ENCODE data around the gene WWC1. TPM values are rescaled to one million over a fixed set of nuclear protein-coding genes. Genes with fewer than 3 reads are reported as not detected.

The WWC1 gene
- total and polyA plus RNA-seq, 10 of the 15 experiments (the other 5 are each of a cell fraction or from before 2014, with no cell fraction given) = 0.50 to 7.8 (median 2.5) TPM

DNA sequence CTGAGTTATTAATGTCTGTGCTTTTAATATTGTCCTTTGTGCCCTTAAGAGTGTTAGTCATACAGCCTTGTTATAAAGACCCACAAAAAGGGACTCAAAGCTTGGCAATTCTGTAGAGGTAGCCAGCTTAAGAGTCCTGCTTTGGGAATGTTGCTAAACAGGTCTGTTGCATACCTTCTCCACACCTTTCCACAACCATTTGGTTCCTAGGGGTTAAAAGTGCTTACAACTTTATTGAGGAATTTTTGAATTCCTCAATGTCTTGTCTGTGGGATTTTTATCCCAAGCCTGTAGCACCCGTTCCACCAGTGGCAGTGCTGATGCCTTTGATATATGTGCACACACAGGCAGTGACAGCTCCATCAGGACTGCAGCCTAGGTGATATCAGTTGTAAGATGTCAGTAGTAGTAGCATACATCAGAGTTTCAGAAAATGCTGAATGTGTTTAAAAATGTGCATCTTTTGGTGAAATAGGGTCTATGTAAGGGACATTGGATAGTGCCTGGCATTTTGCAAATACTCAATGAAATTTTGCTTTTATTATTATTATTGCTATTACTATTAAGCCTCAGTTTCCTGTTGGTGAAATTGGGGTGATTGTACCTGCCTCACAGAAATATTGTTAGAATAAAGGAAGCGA is 68.5 kb downstream of the WWC1 start:
- H3K4me1 ChIP-seq (ENCODE audit: control insufficient read depth, insufficient read depth, low read length) = no peaks in the 10 kb centered on the region
- POLR2A ChIA-PET = interaction anchor here (0.6 kb wide), 1 partner anchor 72 kb away, joined by 5 read pairs; no protein-coding TSS in a partner anchor
- CTCF ChIA-PET = no interaction called here
- H3K4me2 ChIP-seq (ENCODE audit: control insufficient read depth, insufficient read depth) = no peak overlapping the region
- H3K9me3 ChIP-seq (replicated peaks; ENCODE audit: control insufficient read depth, insufficient read depth, low read length) = no peaks in the 10 kb centered on the region
- DNase-seq (ENCODE audit: low read depth, low spot score) (no peak), ATAC-seq (no peak), FAIRE-seq (no peak)
- H3K27me3 ChIP-seq (replicated peaks in 1 of 2; ENCODE audit: control insufficient read depth in 2 of 2, insufficient read depth in 2 of 2, low read length in 1 of 2) = no peaks in the 10 kb centered on the region; a peak in 1 of 4 replicates
- TF ChIP-seq MYC (IDR thresholded peaks at IDR 0.05; ENCODE audit: insufficient read depth, insufficient read length, insufficient replicate concordance, low read length, severe bottlenecking) (no peak), JUND (IDR thresholded peaks at IDR 0.05; ENCODE audit: low read depth, low read length) (no peak), SMARCA5 (IDR thresholded peaks at IDR 0.05) (no peak), ZNF274 (IDR thresholded peaks at IDR 0.05; ENCODE audit: insufficient read depth, insufficient read length) (no peak), ZBED1 (IDR thresholded peaks at IDR 0.05; ENCODE audit: borderline replicate concordance) (no peak), ZZZ3 (IDR thresholded peaks at IDR 0.05; ENCODE audit: control insufficient read depth, insufficient read length, low read depth) (no peak), CBX5 (IDR thresholded peaks at IDR 0.05; ENCODE audit: low read depth) (no peak), BRCA1 (IDR thresholded peaks at IDR 0.05; ENCODE audit: low read depth, low read length) (no peak), IKZF2 (IDR thresholded peaks at IDR 0.05) (no peak)
- TF ChIP-seq, protein P1, sequence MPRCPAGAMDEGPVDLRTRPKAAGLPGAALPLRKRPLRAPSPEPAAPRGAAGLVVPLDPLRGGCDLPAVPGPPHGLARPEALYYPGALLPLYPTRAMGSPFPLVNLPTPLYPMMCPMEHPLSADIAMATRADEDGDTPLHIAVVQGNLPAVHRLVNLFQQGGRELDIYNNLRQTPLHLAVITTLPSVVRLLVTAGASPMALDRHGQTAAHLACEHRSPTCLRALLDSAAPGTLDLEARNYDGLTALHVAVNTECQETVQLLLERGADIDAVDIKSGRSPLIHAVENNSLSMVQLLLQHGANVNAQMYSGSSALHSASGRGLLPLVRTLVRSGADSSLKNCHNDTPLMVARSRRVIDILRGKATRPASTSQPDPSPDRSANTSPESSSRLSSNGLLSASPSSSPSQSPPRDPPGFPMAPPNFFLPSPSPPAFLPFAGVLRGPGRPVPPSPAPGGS (IDR thresholded peaks at IDR 0.05; ENCODE audit: borderline replicate concordance, insufficient read depth, low read depth, low read length, poor library complexity, severe bottlenecking) = no peak
- TF ChIP-seq, protein P2, sequence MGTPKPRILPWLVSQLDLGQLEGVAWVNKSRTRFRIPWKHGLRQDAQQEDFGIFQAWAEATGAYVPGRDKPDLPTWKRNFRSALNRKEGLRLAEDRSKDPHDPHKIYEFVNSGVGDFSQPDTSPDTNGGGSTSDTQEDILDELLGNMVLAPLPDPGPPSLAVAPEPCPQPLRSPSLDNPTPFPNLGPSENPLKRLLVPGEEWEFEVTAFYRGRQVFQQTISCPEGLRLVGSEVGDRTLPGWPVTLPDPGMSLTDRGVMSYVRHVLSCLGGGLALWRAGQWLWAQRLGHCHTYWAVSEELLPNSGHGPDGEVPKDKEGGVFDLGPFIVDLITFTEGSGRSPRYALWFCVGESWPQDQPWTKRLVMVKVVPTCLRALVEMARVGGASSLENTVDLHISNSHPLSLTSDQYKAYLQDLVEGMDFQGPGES (IDR thresholded peaks at IDR 0.05) = no peak
- no peak overlapping the region for H3K4me3 ChIP-seq
- RAD21 ChIA-PET (ENCODE audit: unreplicated experiment) = no interaction called here
- intact Hi-C loops (cut with micrococcal nuclease; ENCODE audit: unreplicated experiment) = no loop called here
- SMC1A ChIA-PET (ENCODE audit: uncharacterized antibody, unreplicated experiment) = no interaction called here
- 25% methylated on average over 2 of the region's 2 CpGs for WGBS (ENCODE audit: insufficient coverage, insufficient replicate concordance, low lambda C conversion rate, missing lambda C conversion rate)
- no peaks in the 10 kb centered on the region for H3K36me3 ChIP-seq (ENCODE audit: control insufficient read depth in 2 of 2, insufficient read depth in 2 of 2, low read length in 1 of 2)
- no peak overlapping the region for H3K27ac ChIP-seq (ENCODE audit: control insufficient read depth, insufficient read depth)
- in situ Hi-C loops (cut with MboI) = no loop called here
- no peak overlapping the region for H2AFZ ChIP-seq (ENCODE audit: control insufficient read depth, low read depth, low read length)
- no TSS peak for BruUV-seq (replicated peaks)
- H4K20me1 ChIP-seq (ENCODE audit: control insufficient read depth, insufficient read depth) = no peaks in the 10 kb centered on the region
- no peak overlapping the region for H3K9ac ChIP-seq (ENCODE audit: control insufficient read depth, insufficient read depth, low read length)
- no peaks in the 10 kb centered on the region for H3K79me2 ChIP-seq (ENCODE audit: control insufficient read depth, insufficient read depth, low read length)
